Umbilical cord (tissue), 2 donors: ENCODE results near the gene XAGE3. TPM values are rescaled to one million over a fixed set of nuclear protein-coding genes. Genes with fewer than 3 reads are reported as not detected.
"Not testable (repeated sequence)": the region's sequence is repeated elsewhere in the genome, so short reads cannot be mapped to it uniquely, and the experiment has no call there.

Experiments
- DNase-seq: peaks from one replicate; pipeline ENCODE4 v3.0.0-alpha.2; 2015; ENCODE audit warnings: low spot score
- total RNA-seq: library from RNA; depleted of rRNA; stranded (reverse); fragments of >200 nt; gene quantifications from one replicate; pipeline ENCODE4 v1.2.3, GENCODE V29; 2014; ENCODE audit warnings: low replicate concordance; ENCODE audit not compliant: insufficient read depth

The XAGE3 gene
- total RNA-seq, 1 donor from 2014 or later = not detected

DNA sequence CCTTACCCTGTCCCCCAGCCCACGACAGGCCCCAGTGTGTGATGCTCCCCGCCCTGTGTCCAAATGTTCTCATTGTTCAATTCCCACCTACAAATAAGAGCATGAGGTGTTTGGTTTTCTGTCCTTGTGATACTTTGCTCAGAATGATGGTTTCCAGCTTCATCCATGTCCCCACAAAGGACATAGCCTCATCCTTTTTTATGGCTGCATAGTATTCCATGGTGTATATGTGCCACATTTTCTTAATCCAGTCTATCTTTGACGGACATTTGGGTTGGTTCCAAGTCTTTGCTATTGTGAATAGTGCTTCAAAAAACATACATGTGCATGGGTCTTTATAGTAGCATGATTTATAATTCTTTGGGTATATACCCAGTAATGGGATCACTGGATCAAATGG, 24.3 kb downstream of the XAGE3 start:
- not testable (repeated sequence) for DNase-seq

DNA sequence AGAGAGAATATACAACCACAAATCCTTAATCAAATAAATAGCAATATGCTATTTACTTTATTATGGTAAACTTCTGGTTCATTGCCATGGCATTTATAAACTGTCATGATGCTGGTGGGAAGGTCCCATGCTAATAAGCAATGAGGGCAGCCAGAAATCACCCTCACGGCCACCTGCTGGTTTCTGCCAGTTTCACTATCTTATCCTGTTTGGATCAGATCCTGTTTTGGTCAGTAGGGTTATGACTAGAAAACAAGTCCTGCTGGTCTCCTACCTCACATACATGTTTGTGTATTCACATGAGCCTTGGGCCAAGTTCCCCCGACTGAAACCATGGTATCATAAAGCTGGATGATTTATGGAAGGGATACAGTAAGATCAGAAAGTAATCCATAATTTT, 28.7 kb downstream of the XAGE3 start:
- DNase-seq = no peak

DNA sequence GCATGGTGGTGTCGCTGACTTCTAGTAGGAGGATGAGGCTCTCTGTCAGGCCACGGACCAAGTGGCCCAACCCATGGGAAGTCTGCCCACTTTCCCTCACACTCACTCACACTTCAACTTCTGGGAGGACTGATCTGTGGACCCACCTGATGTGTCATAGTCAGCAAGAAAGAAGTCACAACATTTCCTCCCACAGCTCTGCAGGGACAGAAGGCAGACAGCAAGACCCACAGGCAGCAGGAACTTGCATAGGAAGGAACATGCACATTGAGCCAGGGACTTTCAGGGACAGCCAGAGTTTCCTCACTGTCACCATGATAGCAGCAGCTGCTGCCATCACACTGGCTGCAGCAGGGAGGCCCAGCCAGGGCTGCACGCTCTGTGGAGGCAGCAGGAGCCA, 37.3 kb downstream of the XAGE3 start:
- DNase-seq = no peak

GRCh38 chrX:52824608-52825007, 43.3 kb downstream of the XAGE3 start:
- no peak for DNase-seq

GRCh38 chrX:52821079-52821760, 46.7 kb downstream of the XAGE3 start:
- no peak for DNase-seq

DNA sequence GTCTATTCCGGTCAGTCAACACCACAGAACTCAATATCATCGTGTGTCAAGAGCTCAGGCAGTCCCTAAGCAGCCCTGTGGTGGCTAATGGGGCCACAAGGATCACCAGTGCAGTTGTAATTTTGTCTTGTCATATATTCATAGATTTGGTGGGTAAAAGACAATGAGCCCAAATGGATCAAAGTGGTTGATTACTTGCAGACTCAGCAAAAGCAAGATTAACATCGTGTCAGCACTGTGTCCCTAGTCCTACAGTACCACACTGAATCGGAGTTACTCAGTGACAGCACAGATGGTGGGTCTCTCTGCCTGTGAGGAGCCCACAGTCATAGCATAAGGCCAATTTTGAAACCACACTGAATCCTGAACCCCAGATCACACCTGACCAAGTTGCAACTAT, 48.1 kb downstream of the XAGE3 start:
- DNase-seq = no peak

Other genes with a start within 250 kb of the XAGE3 start
- not detected for gene SSX7, start 213.2 kb downstream of the XAGE3 start, total RNA-seq
- not detected for gene SSX2, start 160.9 kb downstream of the XAGE3 start, total RNA-seq
- not detected for gene SSX2B, start 116.8 kb downstream of the XAGE3 start, total RNA-seq
- not detected for gene SPANXN5, start 70.7 kb downstream of the XAGE3 start, total RNA-seq
- not detected for gene XAGE5, start 56.8 kb downstream of the XAGE3 start, total RNA-seq
- gene FAM156B, start 29.2 kb upstream of the XAGE3 start, total RNA-seq = 30.3 TPM
- 17.3 TPM for gene FAM156A, start 90.4 kb upstream of the XAGE3 start, total RNA-seq
- gene GPR173, start 180.7 kb upstream of the XAGE3 start, total RNA-seq = not detected
- gene TSPYL2, start 214.3 kb upstream of the XAGE3 start, total RNA-seq = 22.4 TPM
- gene KANTR, start 226.1 kb upstream of the XAGE3 start, total RNA-seq = 12.8 TPM